H1 (cell line): ENCODE data around the gene LCORL. TPM values are rescaled to one million over a fixed set of nuclear protein-coding genes. Genes with fewer than 3 reads are reported as not detected.

Experiments used
- CTCF ChIA-PET: fragments of 300-600 bp; sonication (Branson Sonifier 250); formaldehyde crosslinking; loops from one replicate; lab custom pipeline; 2021; ENCODE audit not compliant: partially characterized antibody; lab: Charles Lee
- POLR2A ChIA-PET: fragments of 300-600 bp; sonication (Branson Sonifier 250); formaldehyde crosslinking; loops from one replicate; lab custom pipeline; 2021; ENCODE audit warnings: inconsistent platforms; ENCODE audit not compliant: partially characterized antibody; lab: Charles Lee
- DNase-seq, 2 experiments: peaks; one replicate each; pipeline versions ENCODE4 v3.0.0 to v3.0.0-alpha.2; 2010 to 2022; ENCODE audit warnings: low spot score in 2 of 2, low read depth in 1 of 2, mixed read lengths in 1 of 2
- FAIRE-seq: peaks from 2 replicates; lab custom pipeline; 2011; peaks lifted over from hg19 to GRCh38; lab: Jason Lieb, UNC
- H2AFZ ChIP-seq: 2 replicates; pipeline ENCODE4 v1.8.1; 2012; ENCODE audit warnings: low read length, inconsistent platforms
- H2AK5ac ChIP-seq: 2 replicates; pipeline ENCODE4 v1.6.1; 2013; ENCODE audit warnings: low read depth, low read length
- H2BK120ac ChIP-seq: replicated peaks from 2 replicates; pipeline ENCODE3; 2013; ENCODE audit warnings: low read depth, low read length, inconsistent platforms
- H2BK12ac ChIP-seq: 2 replicates; pipeline ENCODE4 v1.6.1; 2013; ENCODE audit warnings: low read depth, low read length
- H2BK15ac ChIP-seq: 2 replicates; pipeline ENCODE4 v1.6.1; 2013; ENCODE audit warnings: low read length
- H2BK20ac ChIP-seq: 2 replicates; pipeline ENCODE4 v1.6.1; 2013; ENCODE audit warnings: low read length
- H2BK5ac ChIP-seq: 2 replicates; pipeline ENCODE4 v1.6.1; 2013; ENCODE audit warnings: low read depth, low read length
- H3K14ac ChIP-seq: 2 replicates; pipeline ENCODE4 v1.6.1; 2013; ENCODE audit warnings: inconsistent platforms; ENCODE audit not compliant: insufficient read length
- H3K18ac ChIP-seq: 2 replicates; pipeline ENCODE4 v1.6.1; 2013; ENCODE audit warnings: low read length; ENCODE audit errors: extremely low read depth
- H3K23ac ChIP-seq: 2 replicates; pipeline ENCODE4 v1.6.1; 2013; ENCODE audit warnings: inconsistent platforms; ENCODE audit not compliant: insufficient read length
- H3K23me2 ChIP-seq: 2 replicates; pipeline ENCODE4 v1.6.1; 2013; ENCODE audit warnings: low read depth, low read length
- H3K27ac ChIP-seq: 2 replicates; pipeline ENCODE4 v1.6.1; 2011; ENCODE audit warnings: low read depth, low read length, inconsistent platforms
- H3K27me3 ChIP-seq, 4 experiments: replicated peaks in 1 of 4; 1 replicate in 1 of 4; 2 replicates in 3 of 4; pipeline versions ENCODE4 v1.6.1 to v1.8.1; 2011 to 2013; ENCODE audit warnings: low read length in 3 of 4, mild to moderate bottlenecking in 3 of 4, inconsistent platforms in 2 of 4, mixed read lengths in 2 of 4, moderate library complexity in 1 of 4; ENCODE audit not compliant: control insufficient read depth in 3 of 4, insufficient read depth in 3 of 4; ENCODE audit errors: extremely low read depth in 1 of 4
- H3K36me3 ChIP-seq, 4 experiments: 2 replicates each; pipeline versions ENCODE4 v1.6.1 to v1.8.1; 2011 to 2013; ENCODE audit warnings: mild to moderate bottlenecking in 4 of 4, low read length in 3 of 4, moderate library complexity in 2 of 4, control low read depth in 1 of 4, inconsistent platforms in 1 of 4; ENCODE audit not compliant: insufficient read depth in 4 of 4, control insufficient read depth in 2 of 4
- H3K4ac ChIP-seq: replicated peaks from 2 replicates; pipeline ENCODE3; 2013; ENCODE audit warnings: low read length, low read depth, mixed read lengths, inconsistent platforms; ENCODE audit not compliant: insufficient read length
- H3K4me1 ChIP-seq, 4 experiments: replicated peaks in 1 of 4; 1 replicate in 1 of 4; 2 replicates in 3 of 4; pipeline versions ENCODE4 v1.6.1 to v1.8.1; 2011 to 2013; ENCODE audit warnings: low read length in 3 of 4, inconsistent platforms in 2 of 4, mixed read lengths in 1 of 4; ENCODE audit not compliant: insufficient read depth in 4 of 4, control insufficient read depth in 3 of 4
- H3K4me2 ChIP-seq, 2 experiments: 2 replicates each; pipeline versions ENCODE4 v1.6.1 to v1.8.1; 2011 to 2013; ENCODE audit warnings: low read depth in 2 of 2, low read length in 2 of 2, control low read depth in 1 of 2, inconsistent platforms in 1 of 2, mild to moderate bottlenecking in 1 of 2; ENCODE audit not compliant: insufficient read depth in 1 of 2
- H3K4me3 ChIP-seq, 4 experiments: fragments of 200-600, 300-600 bp in 1 of 4; sonication (generic), shearing (Covaris generic), sonication (Bioruptor Twin) in 1 of 4; 2 replicates each; pipeline versions ENCODE4 v1.5.1 to v1.8.1; 2011 to 2016; ENCODE audit warnings: low read length in 4 of 4, low read depth in 3 of 4, control low read depth in 2 of 4, inconsistent platforms in 2 of 4, mild to moderate bottlenecking in 2 of 4, mixed read lengths in 1 of 4, moderate library complexity in 1 of 4; ENCODE audit not compliant: insufficient read depth in 2 of 4; ENCODE audit errors: extremely low read depth in 1 of 4
- H3K56ac ChIP-seq: replicated peaks from 2 replicates; pipeline ENCODE3; 2013; ENCODE audit warnings: low read depth, mild to moderate bottlenecking, mixed read lengths, low read length, inconsistent platforms; ENCODE audit not compliant: insufficient read length
- H3K79me1 ChIP-seq: 2 replicates; pipeline ENCODE4 v1.6.1; 2013; ENCODE audit warnings: low read depth, low read length, control low read depth
- H3K79me2 ChIP-seq, 2 experiments: 2 replicates each; pipeline versions ENCODE4 v1.6.1 to v1.8.1; 2012 to 2013; ENCODE audit warnings: low read length in 2 of 2, mild to moderate bottlenecking in 2 of 2, inconsistent platforms in 1 of 2; ENCODE audit not compliant: insufficient read depth in 2 of 2, control insufficient read depth in 1 of 2
- H3K9ac ChIP-seq, 4 experiments: replicated peaks in 1 of 4; 1 replicate in 1 of 4; 2 replicates in 3 of 4; pipeline versions ENCODE4 v1.6.1 to v1.8.1; 2011 to 2013; ENCODE audit warnings: low read depth in 3 of 4, low read length in 3 of 4, control low read depth in 2 of 4, mild to moderate bottlenecking in 2 of 4, moderate library complexity in 2 of 4, inconsistent platforms in 1 of 4; ENCODE audit errors: extremely low read depth in 1 of 4
- H3K9me3 ChIP-seq, 2 experiments: 2 replicates each; pipeline versions ENCODE4 v1.6.1 to v1.8.1; 2012 to 2013; ENCODE audit warnings: mild to moderate bottlenecking in 2 of 2, moderate library complexity in 2 of 2, control low read depth in 1 of 2, inconsistent platforms in 1 of 2, low read depth in 1 of 2, low read length in 1 of 2, mixed read lengths in 1 of 2; ENCODE audit not compliant: insufficient read depth in 2 of 2
- H4K20me1 ChIP-seq, 2 experiments: replicated peaks in 1 of 2; 2 replicates each; pipeline versions ENCODE3 to v1.8.1; 2011 to 2013; ENCODE audit warnings: inconsistent platforms in 2 of 2, low read length in 2 of 2, mild to moderate bottlenecking in 1 of 2; ENCODE audit not compliant: insufficient read depth in 2 of 2, control insufficient read depth in 1 of 2
- H4K5ac ChIP-seq: 2 replicates; pipeline ENCODE4 v1.6.1; 2013; ENCODE audit warnings: low read length, low read depth, mixed read lengths, inconsistent platforms; ENCODE audit not compliant: insufficient read length
- H4K8ac ChIP-seq: 2 replicates; pipeline ENCODE4 v1.8.0; 2013; ENCODE audit warnings: mild to moderate bottlenecking, moderate library complexity, low read length, inconsistent platforms; ENCODE audit not compliant: insufficient read depth; ENCODE audit errors: extremely low read depth
- H4K91ac ChIP-seq: replicated peaks from 2 replicates; pipeline ENCODE3; 2013; ENCODE audit warnings: low read length, mixed read lengths, inconsistent platforms; ENCODE audit not compliant: insufficient read length
- CREB1 ChIP-seq: IDR thresholded peaks from 2 replicates; pipeline ENCODE4 v1.6.1; 2012; ENCODE audit warnings: inconsistent platforms
- EZH2 ChIP-seq: fragments of 200-600 bp; sonication (generic); IDR thresholded peaks from 2 replicates; pipeline ENCODE4 v1.7.1; 2012; ENCODE audit warnings: low read depth, mild to moderate bottlenecking, moderate library complexity, low read length, inconsistent platforms; ENCODE audit not compliant: severe bottlenecking
- POU5F1 ChIP-seq: IDR thresholded peaks from 2 replicates; pipeline ENCODE4 v1.6.1; 2011; ENCODE audit warnings: low read depth, mild to moderate bottlenecking, low read length, moderate library complexity
- WGBS, 2 experiments: shearing (Covaris generic) in 1 of 2; methylation state at CpG; one replicate each; pipeline versions ENCODE4 v1.1.6 to v1.1.7; 2013 to 2015; ENCODE audit warnings: low lambda C conversion rate in 2 of 2, mixed read lengths in 2 of 2, inconsistent platforms in 1 of 2, low coverage in 1 of 2, missing lambda C conversion rate in 1 of 2; ENCODE audit not compliant: insufficient replicate concordance in 2 of 2, insufficient coverage in 1 of 2, insufficient read length in 1 of 2; ENCODE audit errors: extremely low coverage in 1 of 2, missing lambda C conversion rate in 1 of 2; 5-methylcytosine and 5-hydroxymethylcytosine counted together
- polyA plus RNA-seq, 7 experiments: library from polyadenylated mRNA; depleted of rRNA in 3 of 7; stranded (reverse) in 5 of 7; unstranded in 2 of 7; fragments of >200 nt in 5 of 7; fragments of 200-250 nt in 2 of 7; gene quantifications; 1 replicate in 5 of 7; 2 replicates in 1 of 7; 4 replicates in 1 of 7; pipeline versions ENCODE4 v1.2.1 to v1.2.3, GENCODE V29; 2011 to 2013; ENCODE audit warnings: missing spikeins in 2 of 7, mixed read lengths in 2 of 7
- total RNA-seq: library from RNA; stranded (reverse); fragmentation: NEBNext Ultra II Directional; extraction: Animal tissue kit (Norgen Biotek cat#: 25700); gene quantifications from 2 replicates; pipeline ENCODE4 v1.2.1, GENCODE V29; 2021

Gene LCORL
- total and polyA plus RNA-seq, 2 of the 8 experiments (the other 6 are each of a cell fraction or from before 2014, with no cell fraction given), result 2.2 to 19.2 TPM

DNA sequence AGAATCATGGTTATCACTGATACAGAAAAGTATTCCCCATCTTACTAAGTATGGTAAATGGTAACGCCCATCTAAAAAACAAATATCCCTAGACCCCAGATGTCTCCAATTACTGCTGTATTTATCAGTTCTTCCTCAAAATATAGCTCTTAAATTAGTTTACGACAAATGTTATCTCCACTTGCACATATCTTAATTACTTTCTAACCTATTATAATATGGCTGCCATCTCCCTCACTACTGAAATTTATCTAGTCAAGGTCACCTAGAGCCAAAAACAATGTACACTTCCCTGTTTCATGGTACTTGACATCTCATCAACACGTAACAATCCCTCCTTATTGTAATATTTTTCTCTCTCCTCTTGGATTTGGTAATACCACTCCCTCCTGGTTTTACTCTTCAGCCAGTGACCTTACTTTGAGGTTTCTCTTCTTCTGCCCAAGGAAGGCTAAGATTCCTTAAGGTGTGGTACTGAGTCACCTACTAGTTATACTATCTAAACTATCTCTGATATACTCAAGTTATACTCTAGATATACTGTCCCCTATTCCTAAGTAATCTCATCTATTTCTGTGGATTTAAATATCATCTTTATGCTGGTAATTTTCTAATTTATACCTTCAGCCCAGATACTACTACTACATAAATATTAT is 8.6 kb downstream of the LCORL start:
- Histone ChIP-seq H2BK15ac (no peak overlapping the region), H2AK5ac (no peak overlapping the region), H3K4me2 (no peak overlapping the region), H3K9me3 (no peaks in the 10 kb centered on the region), H2BK5ac (no peak overlapping the region), H3K27ac (no peak overlapping the region), H3K79me1 (peaks cover 5% of the 10 kb centered on the region; the same call in 1 of the 2 replicates), H3K4me1 (no peaks in the 10 kb centered on the region), H2BK20ac (no peak overlapping the region), H2BK120ac (no peak overlapping the region), H4K91ac (no peak overlapping the region), H3K4me3 (no peak overlapping the region), H3K36me3 (no peaks in the 10 kb centered on the region), H3K23me2 (no peaks in the 10 kb centered on the region), H4K20me1 (peaks cover 5 to 7% of the 10 kb centered on the region in 2 experiments), H2AFZ (no peak overlapping the region), H3K79me2 (peaks cover 3 to 97% of the 10 kb centered on the region in 2 experiments; a peak in 3 of 4 replicates), H3K18ac (no peak overlapping the region), H3K14ac (no peak overlapping the region), H3K9ac (no peak overlapping the region), H3K4ac (no peak overlapping the region), H3K56ac (no peak overlapping the region), H2BK12ac (no peak overlapping the region), H4K5ac (no peak overlapping the region), H3K27me3 (no peaks in the 10 kb centered on the region), H4K8ac (no peak overlapping the region), H3K23ac (no peak overlapping the region)
- 91% methylated on average over 3 of the region's 3 CpGs; no CpG with 5 or more reads in 1 of the 2 experiments for WGBS, 2 experiments
- DNase-seq (no peak), FAIRE-seq (no peak)
- TF ChIP-seq EZH2, result no peak
- TF ChIP-seq POU5F1, result no peak
- no peak for TF ChIP-seq CREB1
- ChIA-PET CTCF (interaction anchor here (0.6 to 0.7 kb wide), 3 partner anchors 375 to 855 kb away, joined by 3 to 6 read pairs (median 3); no protein-coding TSS in a partner anchor), POLR2A (no interaction called here)
